ENCODE results near the gene GRAMD1A.
A peak's percentile ranks its signal among the peaks of the same experiment; 100 is the strongest.
"Not testable (repeated sequence)": the region's sequence is repeated elsewhere in the genome, so short reads cannot be mapped to it uniquely, and the experiment has no call there.

The GRAMD1A gene

GRCh38 chr19:35004517-35005255 is 4.6 kb downstream of the GRAMD1A start:
- no peak for DNase-seq (ENCODE audit: low read depth in 2 of 2)

GRCh38 chr19:35005256-35005977 is 5.3 kb downstream of the GRAMD1A start:
- DNase-seq (ENCODE audit: low read depth in 2 of 2): no peak

GRCh38 chr19:35006007-35006341 is 5.9 kb downstream of the GRAMD1A start:
- not testable (repeated sequence) for DNase-seq (ENCODE audit: low read depth in 2 of 2)

- no peak for DNase-seq (ENCODE audit: low read depth in 2 of 2)
Measured at GRCh38 chr19:35006342-35006998, 6.3 kb downstream of the GRAMD1A start.

- no peak for DNase-seq (ENCODE audit: low read depth in 2 of 2)
Measured at GRCh38 chr19:35006999-35007365, 6.9 kb downstream of the GRAMD1A start.

- not testable (repeated sequence) for DNase-seq (ENCODE audit: low read depth in 2 of 2)
Measured at GRCh38 chr19:35007427-35007826, 7.3 kb downstream of the GRAMD1A start.

- no peak for DNase-seq (ENCODE audit: low read depth in 2 of 2)
Measured at GRCh38 chr19:35008891-35009341, 8.8 kb downstream of the GRAMD1A start.

GRCh38 chr19:35009424-35010415 is 9.6 kb downstream of the GRAMD1A start:
- DNase-seq (ENCODE audit: low read depth in 2 of 2): no peak

- DNase-seq (ENCODE audit: low read depth in 2 of 2): no peak
Measured at GRCh38 chr19:35011091-35011689, 11.1 kb downstream of the GRAMD1A start.

GRCh38 chr19:35011737-35012682 is 11.9 kb downstream of the GRAMD1A start:
- DNase-seq (ENCODE audit: low read depth in 2 of 2): no peak

GRCh38 chr19:35013041-35013819 is 13.1 kb downstream of the GRAMD1A start:
- DNase-seq (ENCODE audit: low read depth in 2 of 2): peak; percentile 69 to 82

GRCh38 chr19:35013820-35014754 is 14.0 kb downstream of the GRAMD1A start:
- no peak for DNase-seq (ENCODE audit: low read depth in 2 of 2)

- not testable (repeated sequence) for DNase-seq (ENCODE audit: low read depth in 2 of 2)
Measured at GRCh38 chr19:35014774-35015173, 14.7 kb downstream of the GRAMD1A start.

GRCh38 chr19:35015270-35015953 is 15.3 kb downstream of the GRAMD1A start:
- no peak for DNase-seq (ENCODE audit: low read depth in 2 of 2)

GRCh38 chr19:35015954-35016351 is 15.8 kb downstream of the GRAMD1A start:
- no peak for DNase-seq (ENCODE audit: low read depth in 2 of 2)

GRCh38 chr19:35017507-35017906 is 17.4 kb downstream of the GRAMD1A start:
- no peak for DNase-seq (ENCODE audit: low read depth in 2 of 2)

GRCh38 chr19:35018379-35018778 is 18.3 kb downstream of the GRAMD1A start:
- DNase-seq (ENCODE audit: low read depth in 2 of 2): no peak
